ENCODE measurements around the gene APOF.
"Not testable (repeated sequence)": the region's sequence is repeated elsewhere in the genome, so short reads cannot be mapped to it uniquely, and the experiment has no call there.

The APOF gene

DNA sequence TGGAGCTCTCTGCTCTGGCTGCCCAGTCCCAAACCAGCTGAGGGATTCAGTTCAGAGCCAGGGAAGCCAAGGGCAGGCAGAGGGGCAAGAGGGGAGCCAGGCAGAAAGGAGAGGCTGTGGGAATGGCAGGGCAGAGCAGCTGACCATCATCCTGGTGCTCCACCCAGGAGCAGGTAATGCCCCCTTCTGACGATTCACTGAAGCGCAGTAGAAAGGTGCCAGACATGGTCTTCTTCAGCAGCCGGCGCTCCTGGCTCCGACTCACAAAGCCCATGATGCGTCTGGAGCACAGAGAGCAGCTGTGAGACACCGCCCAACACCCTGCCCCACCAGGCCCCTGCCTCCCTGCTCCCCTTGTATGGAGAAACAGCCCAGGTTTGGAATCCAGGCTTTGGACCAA is 16.0 kb downstream of the APOF start:
- H3K4me3 ChIP-seq (ENCODE audit: low read depth, low read length): no peak overlapping the region
- TF ChIP-seq, protein P1, sequence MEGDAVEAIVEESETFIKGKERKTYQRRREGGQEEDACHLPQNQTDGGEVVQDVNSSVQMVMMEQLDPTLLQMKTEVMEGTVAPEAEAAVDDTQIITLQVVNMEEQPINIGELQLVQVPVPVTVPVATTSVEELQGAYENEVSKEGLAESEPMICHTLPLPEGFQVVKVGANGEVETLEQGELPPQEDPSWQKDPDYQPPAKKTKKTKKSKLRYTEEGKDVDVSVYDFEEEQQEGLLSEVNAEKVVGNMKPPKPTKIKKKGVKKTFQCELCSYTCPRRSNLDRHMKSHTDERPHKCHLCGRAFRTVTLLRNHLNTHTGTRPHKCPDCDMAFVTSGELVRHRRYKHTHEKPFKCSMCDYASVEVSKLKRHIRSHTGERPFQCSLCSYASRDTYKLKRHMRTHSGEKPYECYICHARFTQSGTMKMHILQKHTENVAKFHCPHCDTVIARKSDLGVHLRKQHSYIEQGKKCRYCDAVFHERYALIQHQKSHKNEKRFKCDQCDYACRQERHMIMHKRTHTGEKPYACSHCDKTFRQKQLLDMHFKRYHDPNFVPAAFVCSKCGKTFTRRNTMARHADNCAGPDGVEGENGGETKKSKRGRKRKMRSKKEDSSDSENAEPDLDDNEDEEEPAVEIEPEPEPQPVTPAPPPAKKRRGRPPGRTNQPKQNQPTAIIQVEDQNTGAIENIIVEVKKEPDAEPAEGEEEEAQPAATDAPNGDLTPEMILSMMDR (IDR thresholded peaks at IDR 0.05; ENCODE audit: insufficient read depth, low read depth, low read length, missing control alignments): peak; percentile 24
- DNase-seq (ENCODE audit: low read depth): no peak

DNA sequence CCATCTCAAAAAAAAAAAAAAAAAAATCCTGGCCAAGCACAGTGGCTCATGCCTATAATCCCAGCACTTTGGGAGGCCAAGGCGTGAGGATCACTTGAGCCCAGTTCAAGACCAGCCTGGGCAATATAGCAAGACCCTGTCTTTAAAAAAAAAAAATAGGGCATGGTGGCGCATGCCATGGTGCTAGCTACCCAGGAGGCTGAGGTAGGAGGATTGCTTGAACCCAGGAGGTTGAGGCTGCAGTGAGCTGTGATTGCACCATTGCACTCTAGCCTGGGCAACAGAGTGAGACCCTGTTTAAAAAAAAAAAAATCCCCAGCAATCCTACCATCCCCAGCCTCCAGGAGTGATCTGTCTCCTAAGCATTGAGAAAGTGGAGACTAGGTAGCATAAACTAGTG is 20.4 kb downstream of the APOF start:
- DNase-seq (ENCODE audit: low read depth): not testable (repeated sequence)

DNA sequence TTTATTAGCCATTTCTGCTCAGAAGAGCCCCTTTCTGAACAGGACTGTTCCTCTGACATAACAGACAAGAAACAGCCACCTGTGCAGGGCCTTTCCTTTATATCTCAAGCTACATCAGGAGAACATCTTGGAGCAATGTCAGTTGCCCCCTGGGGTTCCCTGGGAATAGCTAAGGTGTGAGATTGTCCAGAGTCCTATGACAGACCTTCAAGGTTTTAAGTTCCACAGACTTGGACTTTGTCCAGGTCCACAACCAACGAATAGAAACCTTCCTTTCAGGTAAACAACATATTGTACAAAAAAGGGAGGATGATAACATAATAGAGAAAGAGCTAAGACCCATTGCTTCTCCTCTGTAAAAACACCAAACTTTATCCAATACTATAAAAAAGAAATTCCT is 21.0 kb downstream of the APOF start:
- H3K4me3 ChIP-seq (ENCODE audit: low read depth, low read length): no peak overlapping the region
- TF ChIP-seq, protein P1 (IDR thresholded peaks at IDR 0.05; ENCODE audit: insufficient read depth, low read depth, low read length, missing control alignments): no peak
- DNase-seq (ENCODE audit: low read depth): no peak

More for the DNA sequence above, 20.4 kb downstream of the APOF start:
- not testable (repeated sequence) for H3K4me3 ChIP-seq (ENCODE audit: low read depth, low read length)

DNA sequence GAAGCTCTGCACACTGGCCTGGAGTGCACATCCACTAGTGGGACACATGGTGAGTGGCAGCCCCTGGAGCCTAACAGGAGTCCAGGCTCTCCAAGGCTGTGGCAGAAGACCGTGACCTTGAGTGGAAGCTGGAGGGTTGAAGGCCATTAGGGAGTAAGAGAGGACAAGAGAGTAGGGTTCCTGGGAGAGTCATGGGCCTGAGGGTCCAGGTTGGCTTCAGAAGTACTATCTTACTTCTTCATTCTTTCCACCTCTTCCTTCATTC is 23.6 kb downstream of the APOF start:
- no peak for DNase-seq (ENCODE audit: low read depth)
- TF ChIP-seq, protein P1 (IDR thresholded peaks at IDR 0.05; ENCODE audit: insufficient read depth, low read depth, low read length, missing control alignments): no peak
- peak overlapping the region; percentile 3 for H3K4me3 ChIP-seq (ENCODE audit: low read depth, low read length)

DNA sequence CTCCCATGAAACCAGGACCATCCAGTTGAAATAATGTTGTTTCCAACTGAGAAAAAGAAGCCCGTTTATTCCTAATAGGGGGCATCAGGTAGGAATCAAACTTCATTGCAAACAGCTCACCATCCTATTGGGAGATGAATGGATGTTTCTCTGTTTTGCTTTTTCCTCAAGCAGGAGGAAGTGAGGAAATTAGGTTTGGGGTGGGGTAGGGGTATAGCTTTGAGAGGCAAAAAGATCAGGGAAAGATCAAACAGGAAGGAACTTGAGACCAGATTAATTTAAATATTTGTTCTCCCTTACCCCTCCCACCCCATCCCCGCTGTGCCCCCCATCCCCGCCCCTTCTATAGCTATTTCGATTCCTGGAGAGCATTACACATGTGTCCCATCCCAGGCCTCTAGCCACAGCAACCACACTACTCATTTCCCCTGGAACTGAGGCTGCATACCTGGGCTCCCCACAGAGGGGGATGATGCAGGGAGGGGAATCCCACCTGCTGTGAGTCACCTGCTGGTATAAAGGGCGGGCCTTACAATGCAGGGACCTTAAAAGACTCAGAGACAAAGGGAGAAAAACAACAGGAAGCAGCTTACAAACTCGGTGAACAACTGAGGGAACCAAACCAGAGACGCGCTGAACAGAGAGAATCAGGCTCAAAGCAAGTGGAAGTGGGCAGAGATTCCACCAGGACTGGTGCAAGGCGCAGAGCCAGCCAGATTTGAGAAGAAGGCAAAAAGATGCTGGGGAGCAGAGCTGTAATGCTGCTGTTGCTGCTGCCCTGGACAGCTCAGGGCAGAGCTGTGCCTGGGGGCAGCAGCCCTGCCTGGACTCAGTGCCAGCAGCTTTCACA is 24.1 kb downstream of the APOF start, which contains the start of gene IL23A:
TSS of gene IL23A (plus strand) at position 577 of the 850 bp plus-strand sequence. CDS start at position 738, 161 bp downstream.
- peak; percentile 84 for DNase-seq (ENCODE audit: low read depth)
- peak within 1 kb of the TSS; percentile 3 for H3K4me3 ChIP-seq (ENCODE audit: low read depth, low read length)
- TF ChIP-seq, protein P1 (IDR thresholded peaks at IDR 0.05; ENCODE audit: insufficient read depth, low read depth, low read length, missing control alignments): no peak

DNA sequence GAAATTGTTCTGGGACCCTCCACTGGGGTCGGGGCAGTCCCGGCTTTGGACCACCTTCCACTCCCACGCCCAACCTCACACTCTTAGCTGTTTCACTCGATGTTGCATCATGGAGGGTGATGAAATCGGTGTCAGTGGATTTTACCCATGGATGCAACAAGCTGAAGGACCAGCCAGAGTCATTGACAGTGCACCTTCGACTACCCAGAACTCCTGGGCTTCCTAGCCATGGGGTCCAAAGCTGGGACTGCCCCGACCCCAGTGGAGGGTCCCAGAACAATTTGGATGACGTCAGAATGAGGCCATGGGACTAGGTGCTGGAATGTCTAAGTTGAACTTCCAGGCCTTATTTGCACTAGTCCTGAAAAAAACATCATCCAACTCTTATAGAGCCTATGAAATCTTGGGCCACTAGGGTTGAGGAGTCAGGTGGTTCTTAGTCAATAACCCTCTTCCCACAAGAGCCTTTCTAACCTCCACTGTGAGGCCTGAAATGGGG is 24.9 kb downstream of the APOF start:
- H3K4me3 ChIP-seq (ENCODE audit: low read depth, low read length): no peak overlapping the region
- TF ChIP-seq, protein P1 (IDR thresholded peaks at IDR 0.05; ENCODE audit: insufficient read depth, low read depth, low read length, missing control alignments): no peak
- no peak for DNase-seq (ENCODE audit: low read depth)

DNA sequence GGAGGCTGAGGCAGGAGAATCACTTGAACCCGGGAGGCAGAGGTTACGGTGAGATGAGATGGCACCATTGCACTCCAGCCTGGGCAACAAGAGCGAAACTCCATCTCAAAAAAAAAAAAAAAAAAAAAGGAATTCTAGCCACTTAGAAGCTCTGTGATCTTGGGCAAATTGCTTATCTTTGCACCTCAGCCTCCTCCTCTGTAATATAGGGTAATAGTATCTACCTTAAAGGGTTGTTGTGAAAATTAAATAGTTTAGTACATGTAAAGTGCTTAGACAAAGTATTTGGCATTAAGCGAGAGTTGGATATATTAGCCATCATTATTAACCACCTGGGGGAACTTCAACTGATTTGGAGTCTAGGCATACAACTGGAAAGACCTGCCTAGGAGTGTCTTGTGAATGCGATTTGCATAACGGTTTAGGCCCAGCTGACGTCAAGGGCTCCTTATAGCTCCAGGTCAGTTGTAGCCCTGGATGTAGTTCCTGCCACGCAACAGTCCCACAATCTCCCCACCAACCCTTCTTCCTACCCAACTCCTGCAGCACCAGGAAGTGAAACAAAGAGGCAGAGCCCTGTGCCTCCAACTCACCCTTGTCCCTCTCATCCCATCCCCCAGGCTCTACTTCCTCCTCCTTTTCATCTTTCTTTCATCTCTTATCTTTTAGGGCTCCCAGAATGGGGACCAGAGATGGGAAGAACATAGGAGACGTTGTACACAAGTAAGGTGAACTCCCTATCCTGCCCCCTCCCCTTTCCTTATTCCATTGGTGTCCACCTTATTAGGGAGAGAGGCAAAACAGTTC is 26.1 kb downstream of the APOF start:
- no peak overlapping the region for H3K4me3 ChIP-seq (ENCODE audit: low read depth, low read length)
- peak; percentile 45 for DNase-seq (ENCODE audit: low read depth)
- TF ChIP-seq, protein P1 (IDR thresholded peaks at IDR 0.05; ENCODE audit: insufficient read depth, low read depth, low read length, missing control alignments): no peak

DNA sequence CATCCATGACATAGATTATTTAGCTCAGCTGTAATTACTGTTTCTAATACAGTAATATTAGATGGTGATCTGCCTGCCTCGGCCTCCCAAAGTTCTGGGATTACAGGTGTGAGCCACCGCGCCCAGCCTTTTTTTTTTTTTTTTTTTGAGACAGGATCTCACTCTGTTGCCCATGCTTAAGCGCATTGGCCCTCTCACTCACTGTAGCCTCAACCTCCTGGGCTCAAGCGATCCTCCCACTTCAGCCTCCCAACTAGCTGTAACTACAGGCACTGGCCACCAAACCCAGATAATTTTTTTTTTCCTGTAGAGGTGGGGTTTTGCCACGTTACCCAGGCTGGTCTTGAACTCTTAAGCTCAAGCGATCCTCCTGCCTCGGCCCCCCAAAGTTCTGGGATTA is 27.1 kb downstream of the APOF start:
- DNase-seq (ENCODE audit: low read depth); H3K4me3 ChIP-seq (ENCODE audit: low read depth, low read length): not testable (repeated sequence)

Data from GM12865 (cell line).